ENCODE measurements around the gene LCNL1.

The LCNL1 gene

DNA sequence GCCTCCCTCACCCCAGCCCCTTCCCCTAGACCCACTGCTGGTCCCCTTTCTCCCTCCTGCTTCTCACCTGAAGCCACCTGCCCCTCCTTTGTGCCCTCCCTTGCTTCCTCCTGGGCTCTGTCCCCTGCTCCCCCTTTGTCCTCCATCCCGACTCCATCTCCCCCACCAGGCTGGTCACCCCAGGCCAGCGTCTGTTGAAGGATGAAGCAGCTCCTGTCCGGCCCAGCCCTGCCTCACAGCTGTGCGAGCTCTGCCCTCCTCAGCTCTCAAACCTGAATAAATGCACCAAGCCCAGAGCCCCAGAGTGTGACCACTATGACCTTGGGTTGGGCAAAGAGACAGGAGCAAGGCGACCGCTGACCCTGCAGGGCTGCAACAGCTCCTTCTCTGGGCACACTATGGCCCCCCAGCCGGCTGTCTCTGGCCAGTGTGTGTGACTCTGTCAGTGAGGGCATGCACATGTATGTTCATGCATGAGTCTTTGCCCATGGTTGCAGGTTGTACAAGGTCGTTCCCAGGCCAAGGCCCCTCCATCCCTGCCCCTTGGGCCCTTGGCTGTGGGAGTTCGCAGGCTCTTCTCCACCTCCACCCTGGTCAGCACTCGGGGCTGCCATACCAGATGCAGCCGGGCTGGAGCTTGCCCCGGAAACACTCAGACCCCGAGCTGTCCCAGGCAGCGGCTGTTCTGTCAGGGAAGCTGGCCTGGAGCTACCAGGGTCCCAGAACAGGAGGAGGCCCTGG, 27.4 kb upstream of the LCNL1 start:
- in situ Hi-C loops (cut with MboI; ENCODE audit: low sequenced_read_pairs, unreplicated experiment) = no loop called here
- TF ChIP-seq CTCF (IDR thresholded peaks at IDR 0.05; ENCODE audit: borderline replicate concordance, control extremely low read depth, extremely low read depth, insufficient read depth, missing control alignments) = no peak
- no peak for DNase-seq (ENCODE audit: low spot score)

GRCh38 chr9:136955943-136956335, 26.9 kb upstream of the LCNL1 start:
- TF ChIP-seq CTCF (IDR thresholded peaks at IDR 0.05; ENCODE audit: borderline replicate concordance, control extremely low read depth, extremely low read depth, insufficient read depth, missing control alignments) = no peak
- in situ Hi-C loops (cut with MboI; ENCODE audit: low sequenced_read_pairs, unreplicated experiment) = no loop called here
- DNase-seq (ENCODE audit: low spot score) = no peak

GRCh38 chr9:136956604-136957003, 26.2 kb upstream of the LCNL1 start:
- in situ Hi-C loops (cut with MboI; ENCODE audit: low sequenced_read_pairs, unreplicated experiment) = no loop called here
- no peak for TF ChIP-seq CTCF (IDR thresholded peaks at IDR 0.05; ENCODE audit: borderline replicate concordance, control extremely low read depth, extremely low read depth, insufficient read depth, missing control alignments)
- DNase-seq (ENCODE audit: low spot score) = no peak

DNA sequence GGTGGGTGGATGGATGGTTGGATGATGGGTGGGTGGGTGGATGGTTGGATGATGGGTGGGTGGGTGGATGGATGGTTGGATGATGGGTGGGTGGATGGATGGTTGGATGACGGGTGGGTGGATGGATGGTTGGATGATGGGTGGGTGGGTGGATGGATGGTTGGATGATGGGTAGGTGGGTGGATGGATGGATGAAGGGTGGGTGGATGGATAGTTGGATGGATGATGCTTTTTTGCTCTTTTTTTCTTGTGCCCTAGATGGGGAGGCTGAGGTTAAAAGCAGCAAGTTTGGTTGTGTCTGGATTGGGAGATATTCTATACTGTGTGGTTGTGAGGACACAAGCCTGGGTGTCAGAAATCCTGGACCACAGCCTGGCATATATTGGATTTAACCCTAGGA, 25.3 kb upstream of the LCNL1 start:
- in situ Hi-C loops (cut with MboI; ENCODE audit: low sequenced_read_pairs, unreplicated experiment) = no loop called here
- TF ChIP-seq CTCF (IDR thresholded peaks at IDR 0.05; ENCODE audit: borderline replicate concordance, control extremely low read depth, extremely low read depth, insufficient read depth, missing control alignments) = no peak
- DNase-seq (ENCODE audit: low spot score) = no peak

DNA sequence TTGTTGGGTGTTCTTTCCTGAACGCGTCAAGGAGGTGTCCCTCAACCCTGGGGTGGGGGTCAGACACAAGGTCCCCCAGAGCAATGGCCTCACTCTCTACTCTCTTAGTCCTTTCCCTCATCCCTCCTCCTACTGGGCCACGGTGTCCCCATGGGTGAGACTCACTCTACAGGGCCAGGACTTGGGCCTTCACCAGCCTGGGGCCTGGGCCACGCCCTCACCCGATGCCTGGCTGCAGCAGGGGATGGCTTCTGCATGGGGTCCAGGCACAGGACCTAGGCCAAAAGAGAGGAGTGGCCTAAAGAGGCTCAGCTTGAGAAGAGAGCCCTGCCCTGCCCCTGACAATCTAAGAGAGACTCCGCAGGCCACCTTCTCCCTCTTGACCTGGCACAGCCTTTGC, 24.9 kb upstream of the LCNL1 start:
- in situ Hi-C loops (cut with MboI; ENCODE audit: low sequenced_read_pairs, unreplicated experiment) = no loop called here

GRCh38 chr9:136958473-136958872, 24.3 kb upstream of the LCNL1 start:
- DNase-seq (ENCODE audit: low spot score) = no peak
- TF ChIP-seq CTCF (IDR thresholded peaks at IDR 0.05; ENCODE audit: borderline replicate concordance, control extremely low read depth, extremely low read depth, insufficient read depth, missing control alignments) = no peak
- in situ Hi-C loops (cut with MboI; ENCODE audit: low sequenced_read_pairs, unreplicated experiment) = no loop called here

More for the DNA sequence above, 24.9 kb upstream of the LCNL1 start:
- no peak for TF ChIP-seq CTCF (IDR thresholded peaks at IDR 0.05; ENCODE audit: borderline replicate concordance, control extremely low read depth, extremely low read depth, insufficient read depth, missing control alignments)
- DNase-seq (ENCODE audit: low spot score) = no peak
